ENCODE measurements around the gene WNK2.

The WNK2 gene

GRCh38 chr9:93174976-93175375 is 9.0 kb upstream of the WNK2 start:
- TF ChIP-seq CTCF (conservative IDR thresholded peaks at IDR 0.05; ENCODE audit: low read depth) = no peak
- POLR2A ChIA-PET (ENCODE audit: low non-redundant PET) = interaction anchor here (0.7 kb wide), 1 partner anchor 162 kb away, joined by 3 read pairs; no protein-coding TSS in a partner anchor
- no peak for DNase-seq (ENCODE audit: low spot score)
- CTCF ChIA-PET = interaction anchor here (0.6 to 1.7 kb wide), 2 partner anchors 12 to 23 kb away, joined by 3 to 4 read pairs; no protein-coding TSS in a partner anchor
- no peak overlapping the region for H3K27ac ChIP-seq

GRCh38 chr9:93177676-93178075 is 6.3 kb upstream of the WNK2 start:
- TF ChIP-seq CTCF (conservative IDR thresholded peaks at IDR 0.05; ENCODE audit: low read depth) = no peak
- ChIA-PET POLR2A (ENCODE audit: low non-redundant PET) (no interaction called here), CTCF (interaction anchor here (0.5 to 0.7 kb wide), 3 partner anchors 18 to 530 kb away, joined by 3 to 4 read pairs (median 3); no protein-coding TSS in a partner anchor)
- DNase-seq (ENCODE audit: low spot score) = no peak
- no peak overlapping the region for H3K27ac ChIP-seq

- H3K27ac ChIP-seq = no peak overlapping the region
- ChIA-PET CTCF (interaction anchor here (0.6 to 0.8 kb wide), 3 partner anchors 19 to 135 kb away, joined by 3 to 4 read pairs (median 3); no protein-coding TSS in a partner anchor), POLR2A (ENCODE audit: low non-redundant PET) (no interaction called here)
- TF ChIP-seq CTCF (conservative IDR thresholded peaks at IDR 0.05; ENCODE audit: low read depth) = no peak
- DNase-seq (ENCODE audit: low spot score) = no peak
Measured at GRCh38 chr9:93178851-93179786, 4.8 kb upstream of the WNK2 start.

GRCh38 chr9:93180938-93181337 is 3.0 kb upstream of the WNK2 start:
- ChIA-PET POLR2A (ENCODE audit: low non-redundant PET) (no interaction called here), CTCF (interaction anchor here (0.9 kb wide), 1 partner anchor 27 kb away, joined by 4 read pairs; no protein-coding TSS in a partner anchor)
- DNase-seq (ENCODE audit: low spot score) = no peak
- no peak for TF ChIP-seq CTCF (conservative IDR thresholded peaks at IDR 0.05; ENCODE audit: low read depth)
- no peak overlapping the region for H3K27ac ChIP-seq

GRCh38 chr9:93181672-93182435 is 2.1 kb upstream of the WNK2 start:
- CTCF ChIA-PET = interaction anchor here (0.6 to 2.8 kb wide), 4 partner anchors 27 to 123 kb away, joined by 3 to 12 read pairs (median 4); no protein-coding TSS in a partner anchor
- POLR2A ChIA-PET (ENCODE audit: low non-redundant PET) = no interaction called here

More at GRCh38 chr9:93181672-93182435, 2.1 kb upstream of the WNK2 start:
- no peak for TF ChIP-seq CTCF (conservative IDR thresholded peaks at IDR 0.05; ENCODE audit: low read depth)
- no peak overlapping the region for H3K27ac ChIP-seq
- DNase-seq (ENCODE audit: low spot score) = no peak

Data from RWPE1 (cell line).